Thoracic aorta endothelial cell (primary cell): ENCODE results near the gene PSMD7. TPM values are rescaled to one million over a fixed set of nuclear protein-coding genes. Genes with fewer than 3 reads are reported as not detected.

Experiments used
- total RNA-seq: library from RNA; depleted of rRNA; stranded (reverse); fragments of >200 nt; gene quantifications from 2 replicates; pipeline ENCODE4 v1.2.3, GENCODE V29; 2012

PSMD7 gene
- total RNA-seq, result 116 and 120 TPM in 2 replicates

GRCh38 chr16:74296432-74297144, at the start of gene PSMD7:
Gene PSMD7, plus strand, starts transcription at chr16:74296814. Its CDS starts 101 bp downstream, at chr16:74296915.

Other genes starting within 250 kb of the PSMD7 start
- gene NPIPB15, start 79.5 kb downstream of the PSMD7 start, total RNA-seq, result 0.27 and 0.50 TPM in 2 replicates
- gene CLEC18B, start 124.7 kb downstream of the PSMD7 start, total RNA-seq, result 0.22 and 0.40 TPM in 2 replicates